ENCODE results near the gene COASY.

The COASY gene

GRCh38 chr17:42609182-42609813 lies 47.4 kb downstream of the COASY start, which contains the start of the genes RETREG3 and TUBG1:
RETREG3 (minus strand) TSS chr17:42609374; CDS start chr17:42609324, 50 bp downstream.
TUBG1 (plus strand) TSS chr17:42609683; CDS start chr17:42609738, 55 bp downstream.
- TF ChIP-seq CTCF (IDR thresholded peaks at IDR 0.05; ENCODE audit: insufficient read depth, low read depth, low read length, missing control alignments): peak; percentile 16
- peak within 1 kb of the TSS; percentile 100 for H3K4me3 ChIP-seq (ENCODE audit: low read depth, low read length)
- DNase-seq (ENCODE audit: low read depth): peak; percentile 99

GRCh38 chr17:42609814-42610801 lies 48.2 kb downstream of the COASY start:
- DNase-seq (ENCODE audit: low read depth): peak; percentile 18

GRCh38 chr17:42612013-42612412 lies 50.1 kb downstream of the COASY start:
- no peak overlapping the region for H3K4me3 ChIP-seq (ENCODE audit: low read depth, low read length)
- DNase-seq (ENCODE audit: low read depth): no peak
- no peak for TF ChIP-seq CTCF (IDR thresholded peaks at IDR 0.05; ENCODE audit: insufficient read depth, low read depth, low read length, missing control alignments)

More at GRCh38 chr17:42609814-42610801, 48.2 kb downstream of the COASY start:
- peak overlapping the region; percentile 100 for H3K4me3 ChIP-seq (ENCODE audit: low read depth, low read length)

GRCh38 chr17:42613699-42614295 lies 51.8 kb downstream of the COASY start:
- TF ChIP-seq CTCF (IDR thresholded peaks at IDR 0.05; ENCODE audit: insufficient read depth, low read depth, low read length, missing control alignments): no peak
- DNase-seq (ENCODE audit: low read depth): no peak
- H3K4me3 ChIP-seq (ENCODE audit: low read depth, low read length): no peak overlapping the region

All from GM12865 (cell line).